GM18909 (cell line): ENCODE data around the gene BRF1.

Source experiments
- ATAC-seq: cut with Tn5 transposase; IDR thresholded peaks from one replicate; pipeline ENCODE4 v1.9.1; 2021; ENCODE audit warnings: mild to moderate bottlenecking; ENCODE audit not compliant: unreplicated experiment, poor library complexity

Gene BRF1

DNA sequence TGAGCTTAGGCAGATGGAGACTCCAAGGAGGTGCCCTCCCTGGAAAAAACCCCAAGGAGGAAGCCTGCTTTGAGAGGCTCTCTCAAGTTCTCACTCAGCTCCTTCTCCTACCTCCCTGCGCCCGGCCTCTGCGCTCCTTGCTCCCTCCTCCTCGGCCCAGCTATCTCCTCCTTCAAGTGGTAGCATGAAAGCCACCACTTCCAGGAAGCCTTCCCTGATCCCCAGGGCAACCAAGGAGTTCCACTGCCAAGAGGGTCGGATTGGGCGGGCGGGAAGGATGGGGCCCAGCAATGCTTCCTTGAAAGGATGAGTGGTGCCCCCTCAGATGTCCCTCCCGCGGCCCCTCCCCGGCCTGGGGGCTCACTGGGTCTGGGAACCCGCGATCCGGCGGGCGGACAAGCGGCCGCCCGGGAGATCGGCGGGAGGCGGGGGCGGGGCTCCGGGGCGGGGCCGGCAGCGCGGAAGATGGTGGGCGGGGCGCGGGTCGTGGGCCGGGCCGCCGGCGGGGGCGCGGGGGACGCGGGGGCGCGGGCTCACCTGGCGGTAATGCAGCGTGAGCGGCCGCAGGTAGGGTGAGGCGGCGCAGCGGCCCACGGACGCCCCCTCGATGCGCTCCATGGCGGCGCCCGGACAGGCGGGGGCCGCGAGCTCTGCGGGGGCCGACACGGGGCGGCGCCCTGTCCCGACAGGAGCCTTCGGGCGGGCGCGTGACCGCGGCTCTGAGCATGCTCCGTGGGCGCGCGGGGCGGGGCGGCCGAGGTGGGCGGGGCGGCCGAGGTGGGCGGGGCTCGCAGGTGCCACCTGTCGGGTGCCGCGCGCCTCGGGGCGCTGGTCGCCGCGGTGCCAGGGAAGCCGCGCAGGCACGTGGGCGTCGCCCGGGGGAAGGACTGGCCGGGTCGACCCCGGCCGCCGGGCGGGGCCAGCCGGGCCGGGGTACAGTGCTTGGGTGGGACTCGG lies 119.9 kb downstream of the BRF1 start, which contains the start of gene NUDT14:
Gene NUDT14 (minus strand): TSS at position 721 of the 957 bp plus-strand sequence. CDS start 103 bp downstream, at position 618.
- ATAC-seq, result no peak

DNA sequence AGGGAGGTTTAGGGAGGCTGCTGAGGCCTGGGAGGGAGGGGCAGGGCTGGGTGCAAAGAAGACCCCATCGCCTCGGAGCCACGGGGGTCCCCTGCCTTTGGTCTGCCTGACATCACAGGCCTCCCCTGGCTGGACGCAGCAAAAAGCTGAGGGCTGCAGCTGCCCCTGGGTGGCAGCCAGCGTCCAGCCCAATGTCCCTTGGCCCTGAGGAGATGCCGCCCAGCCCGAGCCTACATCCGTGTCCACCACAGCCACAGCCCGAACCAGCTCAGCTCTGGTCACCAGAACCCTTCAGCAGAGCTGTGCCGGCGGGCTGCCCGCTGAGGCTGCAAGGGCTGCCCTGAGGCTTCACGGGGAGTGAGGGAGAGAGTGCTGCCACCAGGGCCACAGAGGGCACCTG lies 121.6 kb downstream of the BRF1 start:
- no peak for ATAC-seq

DNA sequence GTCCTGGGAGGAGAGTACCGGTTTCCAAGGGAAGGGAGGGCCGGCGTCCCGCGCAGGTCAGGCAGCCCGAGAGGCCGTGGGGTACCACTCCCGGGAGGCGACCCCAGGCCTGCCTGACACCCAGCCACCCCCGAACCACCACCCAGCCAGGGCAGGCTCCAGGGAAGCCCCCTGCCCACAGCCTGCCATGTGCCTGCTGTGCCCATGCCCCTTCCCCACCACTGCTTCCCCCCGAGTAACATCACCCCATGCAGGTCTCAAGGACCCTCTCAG lies 122.0 kb downstream of the BRF1 start:
- ATAC-seq, result no peak

DNA sequence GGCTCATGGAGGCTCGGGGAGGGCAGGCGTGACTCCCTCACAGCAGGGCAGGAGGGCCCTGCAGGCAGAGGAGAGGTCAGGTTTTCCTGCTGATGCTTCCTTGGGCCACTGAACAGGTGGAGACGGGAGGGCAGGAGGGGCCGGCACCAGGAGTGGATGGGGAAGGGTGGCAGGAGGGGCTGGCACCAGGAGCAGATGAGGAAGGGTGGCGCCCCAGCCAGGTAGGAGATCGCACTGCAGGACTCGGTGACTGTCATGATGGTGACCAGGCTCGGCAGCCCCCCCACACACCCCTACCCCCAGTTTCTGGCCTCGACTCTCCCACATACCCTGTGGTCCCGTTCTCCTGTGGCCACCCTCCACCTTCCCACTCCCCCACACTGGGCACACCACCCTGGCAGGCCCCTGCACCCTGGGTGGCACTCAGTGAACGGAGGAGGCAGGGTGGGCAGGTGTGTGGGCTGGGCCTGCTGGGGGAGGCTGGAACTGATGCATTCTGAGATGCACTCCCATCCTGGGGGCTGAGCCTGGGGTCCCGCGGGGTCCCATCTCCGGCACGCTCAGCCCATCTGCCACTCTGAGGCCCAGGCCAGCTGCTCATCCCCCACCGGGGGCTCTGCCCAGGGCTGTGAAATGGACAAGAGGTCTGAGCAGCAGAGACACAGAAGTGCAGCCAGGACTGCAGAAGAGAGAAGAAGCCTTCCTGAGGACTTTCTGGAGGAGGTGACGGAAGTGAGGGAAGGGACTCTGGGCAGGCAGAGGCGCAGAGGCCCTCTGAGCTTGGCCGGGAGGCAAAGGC lies 122.5 kb downstream of the BRF1 start:
- ATAC-seq, result no peak

DNA sequence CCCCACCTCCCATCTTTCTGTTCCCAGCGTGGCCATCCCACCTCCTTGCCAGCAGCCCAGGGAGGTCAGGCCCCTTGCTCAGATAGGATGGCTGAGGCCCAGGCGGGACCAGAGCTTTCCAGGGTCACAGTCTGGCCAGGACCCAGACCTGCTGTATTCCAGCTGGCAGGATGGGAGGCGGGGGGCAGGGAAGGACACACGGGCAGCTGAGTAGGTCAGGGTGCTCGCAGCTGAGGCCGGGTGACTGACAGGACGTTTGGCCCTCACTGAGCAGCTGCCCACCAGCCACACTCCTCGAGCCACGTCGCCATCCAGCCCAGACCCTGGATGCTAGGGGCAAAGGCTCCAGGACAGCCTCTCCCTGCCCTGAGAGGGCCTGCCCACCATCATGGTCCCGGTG lies 123.7 kb downstream of the BRF1 start:
- ATAC-seq, result no peak

DNA sequence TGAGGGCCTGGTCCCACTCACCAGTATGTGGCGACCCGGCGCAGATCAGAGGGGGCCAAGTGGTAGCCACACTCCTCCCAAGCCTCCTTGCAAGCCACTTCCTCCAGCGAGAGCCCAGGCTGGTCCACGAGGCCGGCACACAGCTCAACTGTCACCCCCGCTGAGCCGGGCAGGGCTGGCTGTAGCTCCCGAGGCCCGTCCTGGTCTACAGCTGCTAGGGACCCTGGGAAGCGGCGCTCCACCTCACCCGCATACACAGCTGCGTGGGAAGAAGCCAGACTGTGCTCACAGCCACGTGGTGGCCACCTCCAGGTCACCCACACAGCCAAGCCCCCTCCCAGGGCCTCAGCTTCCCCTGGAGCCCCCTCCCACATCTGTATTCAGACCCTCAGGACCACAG lies 124.3 kb downstream of the BRF1 start:
- no peak for ATAC-seq

DNA sequence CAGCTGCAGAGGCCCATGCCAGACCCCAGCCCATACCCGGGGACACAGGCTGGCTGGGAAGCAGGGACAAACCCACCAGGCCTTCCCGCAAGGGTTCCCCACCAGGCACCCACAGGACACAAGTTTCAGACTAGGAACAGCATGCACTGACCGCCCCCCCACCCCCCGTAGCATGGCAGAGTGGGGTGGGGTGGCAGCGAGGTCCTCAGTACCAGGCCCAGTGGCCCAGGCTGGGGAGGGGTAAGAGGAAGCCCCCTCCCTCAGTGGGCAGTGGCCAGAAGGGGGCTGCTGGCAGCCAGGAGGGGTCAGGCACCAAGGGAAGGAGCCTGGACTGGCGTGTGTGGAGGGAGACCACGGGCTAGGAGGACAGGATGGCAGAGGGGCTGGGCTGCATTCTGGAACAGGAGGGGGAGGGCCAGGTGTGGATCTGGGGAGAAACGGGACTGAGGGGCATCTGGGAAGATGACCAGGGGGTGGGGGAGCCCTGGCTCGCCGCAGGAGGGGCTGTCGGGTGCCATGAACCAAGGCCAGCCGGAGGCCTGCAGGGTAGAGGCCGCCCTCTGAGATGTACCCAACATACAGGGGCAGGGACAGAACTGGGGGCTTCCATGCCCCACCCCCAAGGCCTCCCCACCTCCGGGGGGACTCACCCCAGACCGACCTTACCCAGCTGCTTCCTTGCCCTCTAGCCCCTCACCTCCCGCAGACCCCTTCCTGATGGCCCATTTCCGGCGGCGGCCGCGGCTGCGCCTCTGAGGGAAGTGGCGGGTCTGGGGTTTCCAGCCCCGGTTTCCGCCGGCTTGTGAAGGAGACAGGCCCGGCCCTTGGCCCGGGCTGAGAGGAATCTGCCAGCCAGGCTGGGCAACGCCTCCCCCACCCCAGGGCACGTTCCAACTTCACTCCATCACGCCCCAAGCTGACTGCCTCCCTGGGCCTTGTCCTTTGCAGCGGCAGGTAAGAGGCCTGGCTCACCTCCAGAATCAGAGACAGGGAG lies 126.6 kb downstream of the BRF1 start:
- ATAC-seq, result no peak

DNA sequence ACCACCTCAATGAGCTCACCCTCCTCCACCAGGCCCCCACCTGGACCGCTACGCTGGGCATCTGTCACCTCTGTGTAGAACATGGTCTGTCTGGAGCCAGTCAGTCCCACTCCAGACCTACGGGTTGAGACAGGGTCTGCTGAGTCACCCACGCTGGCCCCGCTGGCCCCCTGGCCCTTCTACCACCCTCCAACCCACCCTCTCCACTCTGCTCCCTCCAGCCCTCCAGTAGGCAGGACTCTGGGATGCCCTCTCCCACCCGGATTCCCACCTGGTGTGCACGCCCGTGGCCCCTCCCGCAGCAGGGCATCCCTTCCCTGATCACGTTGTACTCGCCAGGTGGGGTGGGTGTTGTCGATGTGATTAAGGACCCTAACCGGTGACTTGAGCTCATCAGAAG lies 127.7 kb downstream of the BRF1 start:
- ATAC-seq, result no peak

DNA sequence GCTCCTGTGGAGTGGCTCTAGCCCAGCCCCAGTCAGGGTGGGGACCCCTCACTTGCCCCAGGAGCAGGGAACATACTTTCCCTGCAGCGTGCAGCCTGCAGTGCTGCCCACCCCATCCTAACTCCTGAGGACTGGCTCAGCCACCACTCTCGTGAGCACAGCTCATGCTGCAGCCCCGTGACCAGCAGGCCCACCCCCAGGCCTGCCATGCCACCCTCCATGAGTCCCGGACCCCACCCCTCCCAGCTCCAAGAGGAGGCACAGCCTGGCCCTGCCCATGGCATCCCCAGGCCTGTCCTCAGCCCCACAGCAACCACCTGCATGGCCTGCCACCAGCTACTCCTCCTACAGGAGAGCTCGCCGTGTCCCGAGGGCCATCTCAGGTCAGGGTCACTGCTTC lies 128.3 kb downstream of the BRF1 start:
- ATAC-seq, result no peak

DNA sequence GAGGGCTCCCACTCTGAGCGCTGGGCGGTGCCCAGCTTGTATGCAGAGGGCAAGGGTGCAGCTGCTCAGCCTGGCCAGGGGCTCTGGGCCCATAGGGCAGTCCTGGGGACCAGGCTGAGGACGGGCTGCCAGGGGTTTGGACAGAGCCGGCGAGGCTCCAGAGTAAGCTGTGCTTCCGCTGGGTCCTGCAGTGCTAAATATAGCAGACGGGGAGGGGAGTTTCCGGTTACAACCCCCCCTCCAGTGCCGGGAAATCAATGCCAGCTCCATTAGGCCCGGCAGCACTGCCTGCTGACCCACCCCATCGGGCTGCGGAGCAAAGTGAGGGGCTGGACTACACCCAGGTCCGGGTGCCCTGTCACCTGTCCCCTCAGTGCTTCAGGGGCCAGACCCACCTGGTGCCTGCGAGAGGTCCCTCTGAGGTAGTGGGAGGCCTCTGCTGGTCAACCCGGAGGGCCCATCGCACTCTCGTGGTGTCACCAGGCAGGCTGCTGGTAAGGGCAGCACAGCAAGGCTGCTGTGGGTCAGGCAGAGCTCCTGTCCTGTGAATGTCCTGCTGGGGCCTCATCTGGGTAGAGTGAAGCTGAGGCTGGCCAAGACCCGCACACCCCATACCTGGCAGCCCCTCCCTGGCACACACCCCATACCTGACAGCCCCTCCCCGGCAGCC lies 129.7 kb downstream of the BRF1 start:
- ATAC-seq, result no peak

DNA sequence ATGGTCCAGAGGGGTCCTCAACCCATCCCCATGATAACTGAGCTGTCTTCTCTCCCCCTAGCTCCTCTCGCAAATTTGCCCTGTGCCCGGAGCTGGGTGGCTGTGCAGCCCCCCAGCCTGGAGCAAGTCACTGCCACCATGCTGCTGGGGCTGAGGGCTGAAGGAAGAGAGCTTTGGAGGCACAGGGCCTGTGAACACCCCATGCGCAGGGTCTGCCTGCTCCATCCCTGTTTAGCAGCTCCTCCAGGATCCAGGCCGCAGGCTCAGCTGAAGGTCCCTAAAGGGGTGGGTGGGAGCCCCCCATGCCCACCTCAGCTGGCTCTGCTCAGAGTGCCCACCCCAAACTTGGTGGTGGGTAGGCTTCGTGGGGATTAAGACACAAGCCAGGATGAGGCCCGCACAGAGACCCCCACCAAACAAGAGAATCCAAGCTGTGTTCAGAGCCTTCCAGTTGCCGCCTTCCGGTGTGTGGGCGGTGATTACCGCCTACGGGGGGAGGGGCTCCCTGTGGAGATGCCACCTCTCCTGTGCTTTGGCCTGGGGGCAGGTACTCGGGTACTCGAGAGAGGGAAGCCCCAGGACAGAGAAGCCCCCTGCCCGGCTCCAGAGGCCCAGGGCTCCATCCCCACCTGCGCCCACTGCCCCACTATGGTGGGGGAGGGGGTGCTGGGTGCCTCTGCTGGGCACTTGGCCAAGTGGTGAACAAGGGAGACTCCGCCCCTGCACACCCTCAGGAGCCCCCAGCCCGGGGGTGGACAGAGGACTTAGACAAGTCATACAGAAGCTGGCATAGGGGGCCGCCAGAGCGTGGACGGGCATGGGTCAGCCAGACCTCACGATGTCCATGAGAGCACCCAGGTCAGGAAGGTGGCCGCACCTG lies 130.8 kb downstream of the BRF1 start:
- ATAC-seq, result no peak

DNA sequence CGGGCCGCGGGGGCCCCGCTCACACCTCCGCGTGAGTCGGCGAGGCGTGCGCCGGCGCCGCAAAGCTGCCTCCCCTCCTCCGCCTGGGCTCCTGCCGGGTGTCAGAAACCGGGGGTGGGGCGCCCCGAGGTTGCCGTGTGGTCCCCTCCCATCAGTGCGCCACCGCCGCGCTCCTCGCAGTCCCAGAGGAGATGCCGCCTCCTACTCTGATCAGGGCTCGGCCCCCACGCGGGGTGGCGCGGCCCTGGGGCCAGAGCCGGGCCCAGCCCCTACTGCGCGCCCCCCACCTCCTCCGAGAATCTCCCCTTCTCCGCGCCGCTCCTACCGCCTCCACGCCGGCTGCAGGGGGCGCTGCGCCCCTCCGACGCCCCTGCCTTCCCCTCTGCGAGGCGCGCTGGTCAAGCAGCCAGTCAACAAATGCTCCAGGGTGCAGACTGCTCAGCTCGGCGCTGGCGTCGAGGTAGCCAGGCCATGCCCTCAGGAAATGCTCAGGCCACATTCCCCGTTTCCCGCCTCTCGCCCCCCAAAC lies 131.8 kb downstream of the BRF1 start:
- ATAC-seq, result no peak

DNA sequence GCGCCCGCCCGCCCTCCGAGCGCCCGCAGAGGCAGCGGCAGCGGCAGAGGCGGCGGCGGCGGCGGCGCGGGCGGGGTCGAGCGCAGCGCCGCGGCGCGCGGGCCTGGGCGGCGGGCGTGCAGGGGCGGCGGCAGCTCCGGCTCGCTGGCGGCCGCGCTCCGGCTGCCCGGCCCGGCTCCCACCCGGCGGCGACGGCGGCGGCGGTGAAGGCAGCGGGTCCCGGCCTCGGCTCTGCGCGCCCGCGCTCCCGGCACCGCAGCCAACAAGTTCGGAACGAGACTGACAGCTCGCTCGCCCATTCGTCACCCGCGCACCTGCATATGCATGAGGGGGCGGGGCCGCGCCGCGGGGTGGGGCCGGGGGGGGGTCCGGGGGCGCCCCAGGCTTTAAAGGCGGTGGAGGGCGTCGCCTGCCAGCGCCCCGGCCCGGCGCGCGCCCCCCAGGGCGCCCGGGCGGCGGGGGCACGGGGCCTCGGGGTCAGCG lies 132.3 kb downstream of the BRF1 start, which contains the start of gene JAG2:
Gene JAG2 (minus strand): TSS at position 281 of the 483 bp plus-strand sequence. CDS start 356 bp downstream, outside the sequence.
- ATAC-seq, result no peak

DNA sequence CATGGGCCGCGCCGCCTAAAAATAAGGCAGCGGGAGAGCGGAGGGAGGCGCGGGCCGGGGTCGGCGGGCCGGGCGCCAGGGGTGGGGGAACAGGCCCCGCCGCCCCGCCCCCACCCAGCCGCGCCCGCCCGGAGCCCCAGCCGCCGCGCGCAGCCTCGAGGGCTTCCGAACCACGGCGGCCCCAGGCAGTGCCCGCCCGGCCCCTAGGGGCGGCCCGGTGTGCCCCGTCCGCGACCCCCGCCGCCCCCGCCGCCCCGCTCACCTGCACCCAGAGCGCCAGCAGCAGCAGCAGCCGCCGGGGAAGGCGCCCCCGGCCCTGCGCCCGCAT lies 132.7 kb downstream of the BRF1 start:
- ATAC-seq, result no peak

DNA sequence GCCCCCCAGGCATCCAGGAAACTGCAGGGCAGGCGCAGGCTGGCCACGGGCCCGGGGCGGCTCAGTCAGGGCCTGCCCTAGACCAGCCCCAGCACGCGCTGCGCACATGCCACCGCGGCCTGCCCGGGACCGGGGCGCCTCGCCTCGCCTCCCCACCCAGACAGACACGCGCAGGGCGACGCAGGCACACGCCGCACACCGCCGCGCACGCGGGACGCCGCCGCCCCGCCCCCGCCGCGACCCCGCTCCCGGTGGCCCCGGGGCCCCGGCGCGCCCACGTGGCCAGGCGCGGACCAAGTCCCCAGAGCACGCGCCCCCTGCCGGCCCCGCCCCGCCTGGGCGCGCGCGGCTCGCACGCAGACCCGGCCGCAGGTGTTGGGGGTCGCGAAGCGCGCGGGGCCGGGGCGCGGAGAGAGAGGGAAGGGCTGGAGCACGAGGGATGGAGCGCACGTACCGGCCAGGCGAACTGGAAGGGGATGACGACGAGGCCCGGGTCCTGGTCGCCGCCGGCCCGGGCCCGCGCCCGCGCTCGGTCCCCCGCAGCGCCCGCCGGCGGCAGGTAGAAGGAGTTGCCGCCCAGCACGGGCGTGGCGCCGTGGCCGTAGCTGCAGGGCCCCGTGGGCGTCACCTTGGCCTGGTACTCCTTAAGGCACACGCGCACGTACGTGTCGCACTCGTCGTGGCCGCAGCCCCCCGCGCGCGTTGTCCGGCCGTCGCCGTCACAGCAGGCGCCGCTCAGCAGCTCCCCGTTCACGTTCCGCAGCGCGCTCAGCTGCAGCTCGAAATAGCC lies 133.3 kb downstream of the BRF1 start:
- ATAC-seq, result no peak

DNA sequence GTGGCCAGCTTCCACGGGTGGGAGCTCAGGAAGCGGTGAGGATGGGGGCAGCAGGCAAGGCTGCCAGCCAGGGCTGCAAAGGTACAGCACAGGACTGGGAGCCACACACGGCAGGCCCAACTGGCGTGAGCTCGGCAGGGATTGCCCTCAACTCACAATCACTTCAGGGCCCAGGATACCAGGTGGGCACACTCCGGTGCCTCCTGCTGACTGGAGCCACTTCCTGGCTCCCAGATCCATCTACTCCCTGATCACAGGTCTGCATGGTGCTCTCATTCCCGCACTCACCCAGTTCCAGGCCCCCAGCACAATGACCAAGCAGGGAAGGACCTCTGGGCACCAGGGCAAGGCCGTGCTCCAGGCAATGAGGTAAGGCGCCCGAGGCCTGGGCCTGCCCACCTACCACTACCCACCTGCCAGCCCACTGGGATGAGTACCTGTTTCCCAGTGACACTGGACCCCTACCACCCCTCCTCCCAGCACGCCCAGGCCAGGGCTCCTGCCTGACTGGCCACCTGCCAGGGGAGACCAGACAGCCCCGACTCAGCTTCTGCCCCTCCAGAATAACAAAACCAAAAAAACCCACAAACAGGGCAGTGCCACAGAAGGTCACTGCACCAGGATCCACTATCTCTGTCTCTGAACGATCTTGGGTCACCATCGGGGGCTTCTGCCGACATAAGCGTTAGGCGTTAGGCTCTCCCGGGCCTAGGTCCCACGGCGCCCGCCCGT lies 134.1 kb downstream of the BRF1 start:
- ATAC-seq, result no peak
